K562 treated with DMSO at 1 percent for 4 hours (cell line): Measurements from ENCODE around the gene SH3BGRL2. TPM values are rescaled to one million over a fixed set of nuclear protein-coding genes. Genes with fewer than 3 reads are reported as not detected.

Source experiments
- total RNA-seq: library from RNA; unstranded; fragments of 300-600 nt; gene quantifications from 2 replicates; pipeline ENCODE4 v1.2.3, GENCODE V29; 2022; ENCODE audit not compliant: insufficient read depth

Gene SH3BGRL2
- 4.2 and 6.1 TPM in 2 replicates for total RNA-seq

GRCh38 chr6:79630883-79631692, at the start of gene SH3BGRL2:
TSS of gene SH3BGRL2 (plus strand) at chr6:79631329. CDS start at chr6:79631462, 133 bp downstream.

Other genes with a start within 250 kb of the SH3BGRL2 start
- 1.9 and 2.3 TPM in 2 replicates for gene LCA5, start 93.9 kb upstream of the SH3BGRL2 start, total RNA-seq